HFFc6 (cell line): ENCODE data around the gene FNDC3B. TPM values are rescaled to one million over a fixed set of nuclear protein-coding genes. Genes with fewer than 3 reads are reported as not detected.

Experiments used
- DNase-seq: peaks from one replicate; pipeline ENCODE4 v3.0.0-alpha.2; 2018
- H3K27ac Mint-ChIP-seq: 2 replicates; pipeline ENCODE4 v1.8.0; 2020; ENCODE audit warnings: mild to moderate bottlenecking, mixed read lengths
- H3K27me3 Mint-ChIP-seq: 2 replicates; pipeline ENCODE4 v1.8.0; 2021; ENCODE audit warnings: mild to moderate bottlenecking, moderate library complexity, mixed read lengths; ENCODE audit not compliant: insufficient read depth
- H3K36me3 Mint-ChIP-seq: 2 replicates; pipeline ENCODE4 v1.8.0; 2021; ENCODE audit warnings: low read depth, mixed read lengths
- H3K4me1 Mint-ChIP-seq: 2 replicates; pipeline ENCODE4 v1.8.0; 2020; ENCODE audit warnings: low read depth, mixed read lengths
- H3K4me3 Mint-ChIP-seq: 2 replicates; pipeline ENCODE4 v1.8.0; 2020; ENCODE audit warnings: mild to moderate bottlenecking, moderate library complexity, mixed read lengths
- H3K9me3 Mint-ChIP-seq: 2 replicates; pipeline ENCODE4 v1.8.0; 2020; ENCODE audit warnings: mild to moderate bottlenecking, mixed read lengths
- CTCF ChIP-seq: fragments of 200-600 bp; sonication (generic); IDR thresholded peaks from 2 replicates; pipeline ENCODE4 v1.5.0; 2021; ENCODE audit warnings: antibody characterized with exemption, mild to moderate bottlenecking
- total RNA-seq, 6 experiments: library from RNA; stranded (reverse); fragmentation: NEBNext Ultra II Directional; extraction: Animal tissue kit (Norgen Biotek cat#: 25700); gene quantifications; 2 replicates in 1 of 6; 3 replicates in 5 of 6; pipeline ENCODE4 v1.2.3, GENCODE V29; 2021

FNDC3B gene
- total RNA-seq, 6 experiments from 2014 or later, result 133 to 192 (median 155) TPM

DNA sequence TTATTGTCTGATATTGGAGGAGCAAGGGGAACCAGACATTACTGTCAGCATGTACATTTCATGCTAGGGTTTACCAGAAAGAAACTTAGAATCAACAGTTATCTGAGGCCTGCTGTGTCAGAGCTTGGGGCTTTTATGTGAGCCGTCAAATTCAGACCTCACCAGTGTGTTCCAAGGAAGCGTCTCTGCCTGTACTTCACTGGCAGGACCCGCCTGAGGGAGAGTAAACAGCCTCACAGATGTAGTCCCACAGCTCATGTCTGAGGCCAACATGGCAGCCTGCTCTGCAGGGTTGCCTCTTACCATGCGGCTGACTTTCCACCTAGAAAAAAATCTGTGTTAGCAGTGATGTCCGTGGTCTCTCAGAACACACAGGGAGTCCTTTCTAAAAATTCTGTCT is 334.5 kb downstream of the FNDC3B start:
- DNase-seq, result no peak
- Mint-ChIP-seq H3K4me3 (no peak overlapping the region), H3K27me3 (peaks cover 15% of the 10 kb centered on the region; the same call in 1 of the 2 replicates), H3K36me3 (peaks cover 59% of the 10 kb centered on the region), H3K4me1 (peaks cover 7% of the 10 kb centered on the region), H3K27ac (no peak overlapping the region), H3K9me3 (no peaks in the 10 kb centered on the region)
- TF ChIP-seq CTCF, result no peak

- H3K27me3 Mint-ChIP-seq, result peaks cover 15% of the 10 kb centered on the region; the same call in 1 of the 2 replicates
- H3K9me3 Mint-ChIP-seq, result no peaks in the 10 kb centered on the region
- no peak for DNase-seq
- peaks cover 66% of the 10 kb centered on the region for H3K36me3 Mint-ChIP-seq
- no peak overlapping the region for H3K27ac Mint-ChIP-seq
- no peak overlapping the region; the same call in 1 of the 2 replicates for H3K4me3 Mint-ChIP-seq
- TF ChIP-seq CTCF, result no peak
- H3K4me1 Mint-ChIP-seq, result peaks cover 20% of the 10 kb centered on the region
Measured at GRCh38 chr3:172375206-172375850, 335.9 kb downstream of the FNDC3B start.

DNA sequence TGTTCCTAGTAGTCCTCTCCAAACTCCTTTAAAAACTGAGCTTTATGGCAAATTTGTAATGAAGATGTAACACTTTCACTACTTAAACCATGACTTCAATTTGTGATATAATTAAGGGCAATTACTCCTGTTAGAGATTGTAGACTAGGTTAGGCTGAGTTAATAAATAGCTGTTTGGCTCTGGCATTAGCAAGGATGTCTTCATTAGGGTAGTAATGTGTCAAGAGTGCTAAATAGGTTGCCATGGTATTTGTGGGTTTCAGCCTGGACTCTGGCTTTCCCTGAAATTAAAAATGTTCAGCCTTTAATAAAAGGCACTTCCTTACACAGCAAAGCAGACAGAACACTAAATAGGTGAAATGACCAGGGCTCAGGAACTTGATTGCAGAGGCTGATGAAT is 337.0 kb downstream of the FNDC3B start:
- H3K36me3 Mint-ChIP-seq, result peaks cover 72% of the 10 kb centered on the region
- no peak overlapping the region for H3K27ac Mint-ChIP-seq
- no peak for TF ChIP-seq CTCF
- H3K9me3 Mint-ChIP-seq, result no peaks in the 10 kb centered on the region
- DNase-seq, result no peak
- H3K4me3 Mint-ChIP-seq, result no peak overlapping the region
- H3K4me1 Mint-ChIP-seq, result peaks cover 20% of the 10 kb centered on the region
- peaks cover 15% of the 10 kb centered on the region; the same call in 1 of the 2 replicates for H3K27me3 Mint-ChIP-seq

DNA sequence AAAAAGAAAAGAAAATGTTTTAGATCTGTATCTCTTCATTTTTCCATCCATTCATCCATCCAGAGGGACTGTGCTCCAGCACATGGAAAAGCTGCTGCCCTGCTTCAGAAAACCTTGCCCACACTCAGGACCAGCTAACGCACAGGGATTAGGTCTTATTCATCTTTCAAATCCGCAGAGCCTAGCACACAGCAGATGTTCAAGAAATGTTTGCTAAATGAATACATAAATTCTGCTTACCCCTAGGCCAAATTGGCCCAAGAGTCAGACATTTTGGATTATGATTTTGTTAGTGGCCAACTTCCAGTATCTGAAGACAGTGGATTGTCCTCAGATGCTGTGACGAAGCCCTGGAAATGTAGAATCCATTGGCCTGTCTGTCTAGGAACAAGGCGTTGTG is 337.5 kb downstream of the FNDC3B start:
- no peak overlapping the region for H3K4me3 Mint-ChIP-seq

GRCh38 chr3:172378439-172378838 is 339.1 kb downstream of the FNDC3B start:
- Mint-ChIP-seq H3K4me3 (no peak overlapping the region; the same call in 1 of the 2 replicates), H3K4me1 (peaks cover 28% of the 10 kb centered on the region), H3K36me3 (peaks cover 81% of the 10 kb centered on the region), H3K27me3 (peaks cover 10% of the 10 kb centered on the region; the same call in 1 of the 2 replicates), H3K27ac (no peak overlapping the region), H3K9me3 (no peaks in the 10 kb centered on the region)
- DNase-seq, result no peak
- no peak for TF ChIP-seq CTCF

More for the DNA sequence above, 337.5 kb downstream of the FNDC3B start:
- Mint-ChIP-seq H3K27me3 (peaks cover 15% of the 10 kb centered on the region; the same call in 1 of the 2 replicates), H3K27ac (no peak overlapping the region), H3K36me3 (peaks cover 72% of the 10 kb centered on the region), H3K4me1 (peaks cover 20% of the 10 kb centered on the region), H3K9me3 (no peaks in the 10 kb centered on the region)
- no peak for TF ChIP-seq CTCF
- no peak for DNase-seq
